HS-27A (cell line): ENCODE measurements around the gene RXFP2.

Source experiments
- DNase-seq: peaks from one replicate; pipeline ENCODE4 v3.0.0-alpha.2; 2012; ENCODE audit warnings: low read depth, missing footprints

Gene RXFP2

DNA sequence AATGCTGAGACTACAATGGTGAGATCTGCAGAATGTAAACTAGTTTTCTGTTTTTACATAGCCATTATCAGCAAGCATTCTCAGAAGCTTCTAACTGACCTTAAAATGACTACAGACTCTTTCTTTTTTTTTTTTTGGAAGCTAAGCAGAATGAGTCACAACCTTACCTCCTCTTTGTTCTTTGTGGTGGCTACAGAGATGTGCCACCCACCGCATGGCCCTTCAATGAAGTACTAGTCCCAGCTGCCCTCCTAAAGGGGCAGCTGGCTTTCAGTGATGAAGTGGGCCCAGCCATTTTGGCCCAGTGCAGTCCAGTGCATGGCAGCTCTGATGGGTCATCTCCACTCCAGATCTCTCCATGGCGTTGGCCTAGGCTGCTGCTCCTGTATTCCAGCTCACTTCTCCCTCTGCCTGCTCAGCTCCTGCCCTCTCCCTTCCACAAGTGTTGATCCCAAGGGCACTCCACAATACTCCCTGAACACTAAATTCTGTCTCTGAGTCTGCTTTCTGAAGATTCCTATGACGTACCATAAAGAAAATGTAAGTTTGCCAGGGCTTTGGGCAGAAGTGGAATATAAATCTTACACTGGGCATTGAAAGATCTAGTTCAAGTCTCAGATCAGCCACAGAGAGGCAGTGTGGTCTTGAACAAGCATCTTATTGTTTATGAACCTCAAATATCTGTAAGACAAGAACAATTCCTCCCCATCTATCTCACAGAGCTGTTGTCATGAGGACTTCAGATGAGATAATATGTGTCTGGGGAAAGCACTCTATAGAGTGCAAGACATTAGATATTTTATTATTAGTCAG, 85.6 kb downstream of the RXFP2 start:
- DNase-seq = no peak

DNA sequence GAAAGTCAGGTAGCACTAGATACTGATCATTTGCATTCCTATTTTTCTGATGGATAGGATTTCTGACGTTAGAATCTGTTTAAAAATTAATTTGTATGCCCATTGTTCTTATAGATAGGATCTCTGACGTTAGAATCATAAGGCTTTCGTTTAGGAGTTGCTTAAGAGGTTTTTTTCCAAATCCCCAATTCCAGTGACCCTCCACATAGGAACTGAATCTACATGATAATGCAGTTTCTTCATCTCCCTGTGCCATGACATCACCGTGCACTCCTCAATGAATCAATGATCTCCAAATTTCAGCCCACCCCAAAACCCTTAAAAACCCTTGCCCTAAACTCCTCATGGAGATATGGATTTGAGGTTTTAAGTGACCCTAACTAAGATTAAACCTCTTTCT, 87.2 kb downstream of the RXFP2 start:
- DNase-seq = no peak

DNA sequence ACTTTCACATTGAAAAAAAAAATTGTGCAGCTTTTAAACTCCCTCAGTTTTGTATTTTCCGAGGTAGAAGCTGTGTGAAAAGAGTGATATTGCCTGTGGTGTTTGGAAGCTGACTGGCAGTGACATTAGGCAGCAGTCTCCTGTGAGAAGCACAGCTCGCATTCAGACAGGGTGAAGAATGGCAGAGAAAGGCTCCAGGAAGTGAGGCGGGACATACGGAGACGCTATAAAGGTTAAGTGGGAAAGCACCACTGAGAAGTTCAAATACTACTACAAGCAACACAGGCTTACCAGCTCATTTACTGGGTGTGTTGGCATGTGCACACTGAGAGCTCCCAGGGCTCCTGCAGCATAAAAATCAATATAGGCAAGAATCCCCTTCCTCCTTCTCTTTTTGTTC, 88.4 kb downstream of the RXFP2 start:
- DNase-seq = no peak

DNA sequence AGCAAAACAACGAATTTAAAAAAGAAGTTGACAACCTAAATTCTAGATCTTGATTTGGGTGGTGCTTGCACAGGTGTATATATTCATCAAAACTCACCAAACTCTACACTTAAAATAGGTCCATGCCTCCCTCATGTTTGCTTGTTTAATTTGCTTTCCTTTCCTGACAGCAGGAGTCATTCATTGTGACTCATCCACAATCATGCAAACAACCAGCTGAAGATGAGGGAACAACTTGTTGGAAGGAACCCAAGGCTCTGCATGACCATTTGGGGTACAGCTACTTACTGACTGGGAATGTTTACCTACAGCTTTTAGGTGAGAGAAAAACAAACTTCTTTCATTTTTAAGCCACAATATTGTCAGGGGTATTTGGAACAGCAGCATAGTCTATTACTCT, 96.6 kb downstream of the RXFP2 start:
- DNase-seq = no peak

DNA sequence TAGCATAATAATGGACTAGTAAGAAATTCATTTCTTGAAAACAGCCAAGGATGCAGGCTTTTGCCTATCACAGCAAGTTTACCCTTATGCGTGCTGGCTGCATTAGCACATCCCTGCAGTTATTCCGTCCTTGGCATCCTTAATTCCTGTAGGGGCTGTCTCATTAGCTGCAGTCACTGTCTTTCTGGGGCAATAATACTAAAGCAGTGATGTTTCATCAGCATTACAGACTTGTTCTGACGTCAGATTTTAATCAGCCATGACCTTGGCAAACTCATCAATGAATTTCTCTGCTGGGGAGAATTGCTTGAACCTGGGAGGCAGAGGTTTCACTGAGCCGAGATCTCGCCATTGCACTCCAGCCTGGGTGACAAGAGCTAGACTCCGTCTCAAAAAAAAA, 103.7 kb downstream of the RXFP2 start:
- DNase-seq = no peak

DNA sequence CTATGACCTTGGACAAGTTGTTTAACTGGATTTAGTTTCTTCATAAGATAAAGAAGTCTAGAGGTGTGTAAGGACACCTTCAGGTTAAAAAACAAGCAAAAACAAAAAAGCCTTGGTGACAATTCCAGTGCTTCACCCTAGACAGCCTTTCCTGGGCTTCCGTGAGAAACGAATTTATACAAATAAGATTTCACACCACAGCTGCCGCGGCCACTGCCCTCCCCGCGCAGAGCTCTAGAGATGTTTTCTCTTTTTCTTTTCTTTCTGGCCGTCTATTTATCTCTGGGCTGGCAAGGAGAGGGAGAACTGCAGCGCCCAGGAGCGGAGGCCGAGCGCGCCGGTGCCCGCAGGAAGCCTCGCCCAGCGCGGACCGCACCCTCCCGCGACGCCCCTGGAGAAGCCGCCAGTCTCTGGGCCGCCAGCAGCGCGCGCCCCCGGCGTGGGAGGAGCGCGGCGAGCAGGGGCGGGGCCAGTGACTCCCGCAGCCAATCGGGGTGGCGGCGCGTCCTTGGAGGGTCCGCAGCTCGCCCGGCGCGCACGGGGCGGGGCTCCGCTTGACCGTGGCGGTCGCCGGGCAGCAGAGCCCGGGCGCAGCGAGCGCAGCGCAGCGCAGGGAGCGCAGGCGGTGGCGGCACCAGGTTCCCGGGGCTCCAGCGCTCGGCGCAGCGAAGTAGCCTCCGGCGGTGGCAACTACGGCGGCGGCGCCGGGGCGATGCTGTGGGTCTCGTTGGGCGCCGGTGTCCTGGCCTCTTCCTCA, 107.0 kb downstream of the RXFP2 start:
- DNase-seq = peak; percentile 39

DNA sequence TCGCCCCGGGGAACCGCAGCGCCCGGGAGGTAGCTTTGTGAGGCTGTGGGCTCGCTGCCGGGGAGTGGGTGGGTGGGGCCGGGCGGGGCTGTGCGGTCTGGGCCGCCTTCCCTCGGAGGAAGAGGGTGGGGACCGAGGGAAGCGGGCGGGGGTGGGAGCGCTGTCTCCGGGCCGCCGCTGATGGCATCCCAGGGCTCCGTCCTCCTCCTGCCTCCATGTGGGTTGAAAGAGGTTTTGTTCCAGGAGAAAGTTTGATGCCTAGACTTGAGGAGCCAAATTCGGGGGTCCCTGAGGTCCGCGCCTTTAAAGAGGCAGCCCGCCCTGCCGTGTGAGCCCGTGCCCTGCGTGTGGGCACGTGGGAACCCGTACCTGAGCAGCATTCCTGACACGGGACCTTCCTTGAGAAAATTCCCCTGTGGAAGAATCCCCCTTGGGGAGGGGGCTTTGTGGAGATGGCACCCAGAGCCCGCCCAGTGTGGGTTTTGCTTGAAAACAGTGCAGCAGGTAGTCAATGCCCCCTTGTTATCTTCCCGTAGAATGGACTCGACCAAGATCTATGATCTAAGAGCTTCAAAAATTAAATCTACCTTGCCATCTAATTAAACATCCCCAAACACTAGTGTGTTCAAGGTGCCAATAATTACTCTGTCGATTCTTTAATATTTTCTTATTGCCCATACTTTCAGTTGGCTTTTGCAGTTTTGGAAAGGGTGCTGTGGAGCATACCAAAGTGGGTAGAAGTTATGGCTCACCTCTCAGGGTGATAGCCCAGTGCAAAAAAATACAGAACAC, 107.8 kb downstream of the RXFP2 start:
- no peak for DNase-seq

DNA sequence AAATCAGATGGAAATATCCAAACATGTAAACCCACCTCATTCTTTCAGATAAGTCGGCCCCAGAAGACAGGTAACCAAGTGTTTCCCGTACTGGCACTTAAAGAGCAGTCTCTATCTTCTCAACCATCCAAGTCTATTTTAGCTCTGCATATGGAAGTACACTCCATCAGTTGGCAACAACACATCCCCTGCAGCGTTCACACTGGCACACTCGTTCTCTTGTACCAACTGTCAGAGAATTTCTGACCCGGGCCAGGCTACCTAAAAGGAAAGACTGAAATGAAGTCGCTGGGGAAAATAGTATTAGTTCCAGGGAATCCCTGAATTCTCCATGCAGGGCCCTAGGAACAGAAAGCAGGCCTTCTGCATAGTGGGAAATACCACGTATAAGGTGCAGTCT, 109.3 kb downstream of the RXFP2 start:
- no peak for DNase-seq

DNA sequence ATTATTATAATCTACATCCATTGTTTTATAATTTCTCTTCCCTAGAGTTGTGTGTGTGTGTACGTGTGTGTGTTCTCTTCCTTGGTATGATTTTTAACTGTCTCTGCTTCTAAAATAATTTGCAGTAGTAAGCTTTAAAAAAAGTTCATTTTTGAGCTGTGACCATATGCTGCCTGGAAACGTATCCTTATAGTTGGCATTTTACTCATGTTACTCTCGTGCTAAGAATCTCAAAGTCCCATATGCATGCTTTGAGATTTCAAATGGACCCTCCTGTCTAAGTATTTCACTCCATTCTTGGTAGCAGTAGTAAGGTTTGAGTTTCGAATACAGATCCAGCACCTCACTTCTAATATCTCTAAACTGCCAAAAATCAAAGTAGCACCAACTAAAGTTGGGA, 109.9 kb downstream of the RXFP2 start:
- DNase-seq = no peak

DNA sequence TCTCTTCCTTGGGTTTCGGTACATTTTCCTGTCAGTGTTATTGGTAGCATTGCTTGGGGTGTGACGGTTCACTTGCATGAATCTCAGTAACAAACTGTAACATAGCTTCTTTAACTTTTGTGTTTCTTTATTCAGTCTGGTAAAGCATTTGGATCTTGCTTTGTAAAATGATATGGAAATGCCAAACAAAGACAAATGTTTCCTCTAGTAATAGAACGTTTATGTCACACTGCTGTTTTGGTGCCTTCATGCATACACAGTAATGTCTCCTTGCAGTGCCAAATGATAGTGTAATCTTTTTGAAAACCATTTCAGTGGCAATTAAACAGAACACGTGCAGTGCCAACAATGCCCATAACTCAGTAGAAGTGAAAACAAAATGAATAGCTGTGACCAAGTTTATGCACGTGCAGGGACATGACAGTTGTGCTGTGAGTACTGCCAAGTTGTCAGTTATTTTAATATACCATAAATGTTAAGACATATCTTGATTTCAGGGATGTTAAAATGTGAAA, 110.8 kb downstream of the RXFP2 start:
- DNase-seq = no peak

DNA sequence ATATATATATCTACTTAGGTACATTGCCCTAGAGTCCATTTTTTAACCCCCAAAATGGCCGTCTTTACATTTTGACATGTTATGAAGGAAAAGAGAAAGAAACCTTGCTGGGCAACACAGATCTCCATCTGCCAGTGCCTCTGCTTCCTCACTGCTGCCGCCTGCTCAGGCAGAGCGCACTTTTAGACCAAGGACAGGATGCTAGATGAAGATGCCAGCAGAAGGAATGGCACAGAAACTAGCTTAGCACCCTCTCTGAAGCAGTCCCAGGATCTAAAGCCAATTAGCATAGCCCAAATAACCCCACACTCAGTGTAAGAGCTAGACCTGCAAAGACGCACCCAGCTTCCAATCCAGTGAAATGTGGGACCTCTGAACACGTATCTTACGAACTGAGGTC, 111.9 kb downstream of the RXFP2 start:
- no peak for DNase-seq
